NCI-H526 (cell line): Measurements from ENCODE around the gene KIAA1549.
A peak's percentile ranks its signal among the peaks of the same experiment; 100 is the strongest.
"Not testable (repeated sequence)": the region's sequence is repeated elsewhere in the genome, so short reads cannot be mapped to it uniquely, and the experiment has no call there.

Source experiments
- DNase-seq, 2 experiments: peaks; one replicate each; lab custom pipeline; 2025; lab: John Stamatoyannopoulos, UW

KIAA1549 gene

GRCh38 chr7:138811327-138811726, 169.9 kb downstream of the KIAA1549 start:
- DNase-seq = not testable (repeated sequence)

- peak in 1 of 2 experiments; percentile 21 for DNase-seq
Observed at GRCh38 chr7:138809346-138809745, 171.8 kb downstream of the KIAA1549 start.

GRCh38 chr7:138804618-138805017, 176.6 kb downstream of the KIAA1549 start:
- no peak for DNase-seq

DNA sequence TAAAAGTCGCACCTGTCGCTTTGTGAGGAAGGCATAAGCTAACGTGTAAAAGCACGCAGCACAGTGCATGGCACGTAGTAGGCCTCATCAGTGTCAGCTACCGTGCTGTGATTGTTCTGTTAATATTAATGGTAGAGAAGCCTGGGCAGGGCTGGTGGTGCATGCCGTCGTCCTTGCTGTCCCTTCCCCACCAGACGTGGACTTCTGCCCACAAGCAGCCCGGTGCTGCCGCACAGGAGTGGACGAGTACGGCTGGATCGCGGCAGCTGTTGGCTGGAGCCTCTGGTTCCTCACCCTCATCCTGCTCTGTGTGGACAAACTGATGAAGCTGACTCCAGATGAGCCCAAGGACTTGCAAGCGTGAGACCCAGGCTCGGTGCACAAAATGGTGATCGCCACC, 178.5 kb downstream of the KIAA1549 start:
- DNase-seq = no peak

- no peak for DNase-seq
Observed at GRCh38 chr7:138801256-138801655, 179.9 kb downstream of the KIAA1549 start.

DNA sequence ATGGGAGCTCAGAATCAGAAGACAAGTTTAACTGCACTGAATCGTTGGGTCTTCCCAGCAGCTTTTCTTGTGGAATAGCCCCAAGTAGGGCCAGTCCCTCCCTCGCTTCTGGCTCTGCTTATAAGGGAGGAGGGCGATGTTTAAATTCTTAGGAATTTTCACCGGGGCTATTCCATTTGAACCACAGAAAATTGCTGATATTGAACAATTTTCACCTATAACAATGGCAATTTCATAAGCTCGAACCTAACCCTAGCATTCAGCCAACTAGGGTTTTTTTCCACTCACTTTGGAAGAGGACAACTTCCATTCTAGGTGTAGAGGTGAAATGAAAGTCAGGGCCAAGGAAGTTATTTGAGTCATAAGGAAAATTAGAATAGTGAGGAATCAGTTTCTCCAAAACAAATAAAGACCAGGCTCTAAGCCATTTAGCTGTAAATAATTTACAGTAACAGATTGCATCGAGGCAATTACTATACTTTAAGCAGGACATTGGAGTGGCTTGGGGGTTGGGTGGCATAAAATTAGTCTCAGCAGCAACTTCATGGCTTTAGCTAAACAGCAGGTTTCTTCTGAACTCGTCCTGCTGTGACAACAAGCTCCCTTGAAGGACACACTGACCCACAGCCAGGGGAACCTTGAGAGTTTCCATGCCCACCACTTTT, 181.7 kb downstream of the KIAA1549 start:
- no peak for DNase-seq

DNA sequence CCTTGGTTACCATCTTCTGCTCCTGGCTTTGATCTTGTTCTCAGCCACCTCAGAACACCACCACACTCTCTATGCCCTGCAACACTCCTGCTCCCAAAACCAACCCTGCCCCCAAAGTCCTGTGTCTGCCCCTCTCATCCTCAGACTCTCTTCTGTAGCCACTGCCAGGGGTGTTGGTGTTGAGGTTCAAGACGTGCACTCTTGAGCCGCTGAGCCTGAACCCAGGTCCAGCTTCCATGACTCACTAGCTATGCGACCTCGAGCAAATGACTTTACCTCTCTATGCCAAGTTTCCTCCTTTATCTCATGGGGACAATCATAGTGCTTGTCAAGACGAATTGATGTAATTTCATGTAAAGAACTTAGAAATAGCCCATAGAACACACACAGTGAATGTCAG, 182.4 kb downstream of the KIAA1549 start:
- DNase-seq = no peak

DNA sequence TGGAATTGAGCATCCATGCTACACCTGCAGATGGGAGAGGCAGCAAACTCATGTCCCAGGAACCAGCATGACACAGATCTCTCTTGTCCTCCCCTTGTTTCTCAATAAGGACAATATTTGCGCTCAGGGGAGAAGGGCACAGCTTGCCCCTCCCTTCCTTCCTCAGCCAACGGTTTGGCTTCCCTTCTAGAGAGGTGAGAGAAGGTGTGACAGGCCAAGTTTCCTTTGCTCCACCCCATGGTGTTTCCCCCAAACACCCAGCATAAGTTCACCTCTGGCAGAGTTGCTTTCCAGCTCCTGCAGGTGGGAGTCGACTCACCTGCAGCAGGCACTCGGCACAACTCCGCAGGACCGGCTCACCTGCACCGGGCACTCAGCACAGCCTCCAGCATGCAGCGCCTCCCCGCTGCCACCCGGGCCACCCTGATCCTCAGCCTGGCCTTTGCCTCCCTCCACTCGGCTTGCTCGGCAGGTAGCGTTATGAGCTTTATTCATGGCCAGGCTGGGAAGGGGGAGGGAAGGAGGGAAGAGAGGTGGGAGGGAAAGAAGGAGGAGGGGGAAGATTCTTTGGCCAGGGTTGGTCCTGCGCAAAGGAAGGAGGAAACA, 183.4 kb downstream of the KIAA1549 start, which contains the start of the genes ATP6V0A4 and TMEM213:
TSS of gene ATP6V0A4 (minus strand) at position 482 of the 606 bp plus-strand sequence. CDS start 26,949 bp downstream, outside the sequence.
TSS of gene TMEM213 (plus strand) at position 280 of the 606 bp plus-strand sequence. CDS start at position 391, 111 bp downstream.
- DNase-seq = peak in 1 of 2 experiments; percentile 43

- DNase-seq = not testable (repeated sequence)
Observed at GRCh38 chr7:138797046-138797445, 184.1 kb downstream of the KIAA1549 start.

GRCh38 chr7:138796038-138796615, 185.1 kb downstream of the KIAA1549 start:
- no peak for DNase-seq

DNA sequence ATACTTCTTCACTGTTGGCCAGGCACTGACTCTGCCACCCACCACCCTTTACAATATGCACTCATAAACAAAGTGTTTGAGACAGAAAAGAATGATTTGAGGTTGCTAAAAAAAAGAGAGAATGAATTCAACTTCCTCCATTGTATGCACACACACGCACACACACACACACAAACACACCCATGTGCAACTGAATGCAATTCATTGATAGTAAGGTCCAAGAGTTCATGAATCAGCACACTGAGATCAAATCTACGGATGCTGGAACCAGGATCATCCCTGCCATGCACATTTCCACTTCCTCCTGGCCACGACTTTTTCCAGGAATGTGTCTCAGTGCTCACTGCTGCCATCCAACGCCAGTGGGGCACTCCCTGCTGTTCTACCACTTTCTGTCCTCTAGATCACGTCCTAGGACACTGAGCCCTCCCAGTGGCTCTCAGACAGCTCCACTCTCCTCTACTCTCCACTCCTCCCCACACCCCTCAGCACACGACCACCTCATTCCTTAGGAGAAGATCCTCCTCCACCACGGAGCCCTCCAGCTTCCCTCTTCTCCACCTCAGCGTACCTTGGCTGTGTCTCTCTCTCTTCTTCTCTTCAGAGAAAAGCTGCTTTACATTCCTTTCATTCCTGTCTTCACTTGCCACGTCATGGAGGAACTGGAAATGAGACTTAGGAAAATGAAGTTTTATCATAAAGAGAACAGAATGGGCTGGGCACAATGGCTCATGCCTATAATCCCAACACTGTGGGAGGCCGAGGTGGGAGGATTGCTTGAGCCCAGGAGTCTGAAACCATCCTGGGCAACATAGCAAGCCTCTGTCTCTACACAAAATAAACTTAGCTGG, 195.4 kb downstream of the KIAA1549 start:
- DNase-seq = no peak

GRCh38 chr7:138784692-138785091, 196.5 kb downstream of the KIAA1549 start:
- no peak for DNase-seq
